ENCODE results near the gene OR51B2. TPM values are rescaled to one million over a fixed set of nuclear protein-coding genes. Genes with fewer than 3 reads are reported as not detected.
"Not testable (repeated sequence)": the region's sequence is repeated elsewhere in the genome, so short reads cannot be mapped to it uniquely, and the experiment has no call there.

OR51B2 gene
- not detected for polyA plus RNA-seq

- H3K27ac ChIP-seq (ENCODE audit: low read depth, low read length), result no peak within 1 kb of the TSS
- WGBS, 3 donors, result 72 to 83% (median 76%) methylated on average over 3 of the region's 3 CpGs
Measured at GRCh38 chr11:5324197-5324596, at the start of gene OR51B2. Gene OR51B2 (minus strand): TSS chr11:5324297. CDS start chr11:5324297, 0 bp downstream.

GRCh38 chr11:5369789-5370188 is 45.7 kb upstream of the OR51B2 start:
- no peak overlapping the region for H3K27ac ChIP-seq (ENCODE audit: low read depth, low read length)

GRCh38 chr11:5368502-5369043 is 44.5 kb upstream of the OR51B2 start:
- H3K27ac ChIP-seq (ENCODE audit: low read depth, low read length), result no peak overlapping the region
- 57 to 83% (median 71%) methylated on average over 3 of the region's 3 CpGs for WGBS, 3 donors

- 30 to 73% (median 65%) methylated on average over 2 of the region's 2 CpGs for WGBS, 3 donors
- H3K27ac ChIP-seq (ENCODE audit: low read depth, low read length), result no peak overlapping the region
Measured at GRCh38 chr11:5367448-5368074, 43.5 kb upstream of the OR51B2 start.

- WGBS, 3 donors, result 0 to 88% (median 83%) methylated on average over 1 of the region's 1 CpG
- H3K27ac ChIP-seq (ENCODE audit: low read depth, low read length), result no peak overlapping the region
Measured at GRCh38 chr11:5366856-5367255, 42.8 kb upstream of the OR51B2 start.

- 78 to 95% (median 93%) methylated on average over 6 of the region's 6 CpGs for WGBS, 3 donors
- H3K27ac ChIP-seq (ENCODE audit: low read depth, low read length), result not testable (repeated sequence)
Measured at GRCh38 chr11:5366365-5366764, 42.3 kb upstream of the OR51B2 start.

- WGBS, 3 donors, result 37 to 60% (median 57%) methylated on average over 1 to 2 of the region's 2 CpGs
- H3K27ac ChIP-seq (ENCODE audit: low read depth, low read length), result no peak overlapping the region
Measured at GRCh38 chr11:5364214-5364613, 40.1 kb upstream of the OR51B2 start.

- WGBS, 3 donors, result 87 to 91% (median 90%) methylated on average over 1 of the region's 1 CpG
Measured at GRCh38 chr11:5363679-5364078, 39.6 kb upstream of the OR51B2 start.

GRCh38 chr11:5362017-5362625 is 38.0 kb upstream of the OR51B2 start:
- WGBS, 3 donors, result 49 to 82% (median 79%) methylated on average over 3 of the region's 3 CpGs
- H3K27ac ChIP-seq (ENCODE audit: low read depth, low read length), result no peak overlapping the region

More at GRCh38 chr11:5363679-5364078, 39.6 kb upstream of the OR51B2 start:
- H3K27ac ChIP-seq (ENCODE audit: low read depth, low read length), result no peak overlapping the region

GRCh38 chr11:5356031-5356430 is 31.9 kb upstream of the OR51B2 start:
- not testable (repeated sequence) for H3K27ac ChIP-seq (ENCODE audit: low read depth, low read length)
- WGBS, 3 donors, result 86 to 88% (median 87%) methylated on average over 1 to 5 of the region's 5 CpGs

GRCh38 chr11:5351208-5351607 is 27.1 kb upstream of the OR51B2 start, which contains the start of gene OR51B6:
Gene OR51B6 (plus strand): TSS chr11:5351508. CDS start chr11:5351508, 0 bp downstream.
- no peak within 1 kb of the TSS for H3K27ac ChIP-seq (ENCODE audit: low read depth, low read length)
- WGBS, 3 donors, result 46 to 77% (median 63%) methylated on average over 1 of the region's 1 CpG

- WGBS, 3 donors, result 26 to 43% (median 38%) methylated on average over 1 of the region's 1 CpG
Measured at GRCh38 chr11:5349550-5349949, 25.5 kb upstream of the OR51B2 start.

GRCh38 chr11:5348551-5349194 is 24.6 kb upstream of the OR51B2 start:
- no peak overlapping the region for H3K27ac ChIP-seq (ENCODE audit: low read depth, low read length)
- 22 to 47% (median 41%) methylated on average over 3 of the region's 3 CpGs for WGBS, 3 donors

More at GRCh38 chr11:5349550-5349949, 25.5 kb upstream of the OR51B2 start:
- H3K27ac ChIP-seq (ENCODE audit: low read depth, low read length), result no peak overlapping the region

GRCh38 chr11:5345831-5346230 is 21.7 kb upstream of the OR51B2 start:
- no peak overlapping the region for H3K27ac ChIP-seq (ENCODE audit: low read depth, low read length)
- 58 to 69% (median 65%) methylated on average over 3 of the region's 3 CpGs for WGBS, 3 donors

- WGBS, 3 donors, result 69 to 76% (median 73%) methylated on average over 6 of the region's 6 CpGs
- H3K27ac ChIP-seq (ENCODE audit: low read depth, low read length), result no peak within 1 kb of the TSS
Measured at GRCh38 chr11:5343474-5344335, 19.6 kb upstream of the OR51B2 start, which contains the start of gene OR51B5. Gene OR51B5 (minus strand): TSS chr11:5343524. CDS start chr11:5343524, 0 bp downstream.

GRCh38 chr11:5339771-5340322 is 15.8 kb upstream of the OR51B2 start:
- no peak overlapping the region for H3K27ac ChIP-seq (ENCODE audit: low read depth, low read length)
- 69 to 83% (median 71%) methylated on average over 1 of the region's 1 CpG for WGBS, 3 donors

GRCh38 chr11:5337253-5337652 is 13.2 kb upstream of the OR51B2 start:
- WGBS, 3 donors, result 59 to 76% (median 67%) methylated on average over 1 of the region's 1 CpG
- not testable (repeated sequence) for H3K27ac ChIP-seq (ENCODE audit: low read depth, low read length)

GRCh38 chr11:5336331-5336730 is 12.2 kb upstream of the OR51B2 start:
- H3K27ac ChIP-seq (ENCODE audit: low read depth, low read length), result no peak overlapping the region
